GM18505 (cell line): ENCODE results near the gene CRY2.

Experiments
- ATAC-seq: cut with Tn5 transposase; IDR thresholded peaks from one replicate; pipeline ENCODE4 v1.9.1; 2021; ENCODE audit not compliant: unreplicated experiment
- POLR2A ChIP-seq: IDR thresholded peaks from 4 replicates; pipeline ENCODE4 v1.6.1; 2011; ENCODE audit warnings: borderline replicate concordance; ENCODE audit not compliant: insufficient read depth, insufficient read length; ENCODE audit errors: extremely low read depth

Gene CRY2

GRCh38 chr11:45906965-45907611 is 59.8 kb downstream of the CRY2 start, which contains the start of gene FREY1:
TSS of gene FREY1 (minus strand) at chr11:45907271. CDS start at chr11:45907245, 26 bp downstream.
- ATAC-seq = no peak
- no peak for TF ChIP-seq POLR2A

GRCh38 chr11:45907911-45908370 is 60.7 kb downstream of the CRY2 start:
- no peak for ATAC-seq
- TF ChIP-seq POLR2A = no peak

DNA sequence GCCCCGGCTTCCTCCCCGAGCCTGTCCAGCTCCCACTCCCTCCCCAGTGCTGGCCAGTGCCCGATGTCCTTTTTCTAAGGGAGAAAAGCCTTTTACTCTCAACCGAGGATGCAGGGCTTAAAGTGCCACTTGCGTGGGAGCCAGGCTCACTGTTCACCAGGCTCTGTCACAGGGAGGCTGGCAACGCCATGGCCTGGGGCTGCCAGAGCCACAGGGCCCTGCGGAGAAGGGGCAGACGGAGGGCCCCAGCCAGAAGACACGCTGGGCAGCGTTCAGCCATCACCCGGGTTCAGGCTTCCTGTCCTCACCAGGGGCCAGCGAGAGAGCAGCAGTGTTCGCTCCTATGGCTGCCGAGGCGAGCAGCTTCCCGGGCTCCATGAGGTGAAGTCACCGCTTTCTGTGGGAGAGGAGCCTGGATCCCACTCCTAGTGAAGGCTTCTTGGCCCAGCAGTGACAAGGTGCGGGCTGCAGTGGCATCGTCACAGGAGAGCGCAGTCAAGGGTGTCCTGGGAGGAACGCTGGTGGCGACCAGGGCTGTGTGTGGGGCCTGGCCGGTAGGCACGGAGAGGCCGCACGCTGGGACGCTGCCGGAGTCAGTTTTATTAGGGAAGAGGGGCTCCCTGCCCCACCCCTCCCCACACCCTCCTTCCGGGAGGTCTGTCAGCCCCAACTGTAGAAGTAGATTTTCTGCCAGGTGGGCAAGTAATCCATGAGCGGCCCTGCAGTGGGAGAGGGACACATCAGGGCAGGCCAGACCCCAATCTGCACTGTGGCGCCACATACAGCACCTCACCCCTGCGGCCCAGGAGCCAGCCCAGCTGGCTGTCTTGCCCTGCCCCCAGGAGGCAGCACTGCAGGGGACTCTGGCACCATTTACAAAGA is 62.6 kb downstream of the CRY2 start:
- no peak for ATAC-seq
- TF ChIP-seq POLR2A = no peak

- no peak for TF ChIP-seq POLR2A
- no peak for ATAC-seq
Measured at GRCh38 chr11:45910623-45911022, 63.3 kb downstream of the CRY2 start.

DNA sequence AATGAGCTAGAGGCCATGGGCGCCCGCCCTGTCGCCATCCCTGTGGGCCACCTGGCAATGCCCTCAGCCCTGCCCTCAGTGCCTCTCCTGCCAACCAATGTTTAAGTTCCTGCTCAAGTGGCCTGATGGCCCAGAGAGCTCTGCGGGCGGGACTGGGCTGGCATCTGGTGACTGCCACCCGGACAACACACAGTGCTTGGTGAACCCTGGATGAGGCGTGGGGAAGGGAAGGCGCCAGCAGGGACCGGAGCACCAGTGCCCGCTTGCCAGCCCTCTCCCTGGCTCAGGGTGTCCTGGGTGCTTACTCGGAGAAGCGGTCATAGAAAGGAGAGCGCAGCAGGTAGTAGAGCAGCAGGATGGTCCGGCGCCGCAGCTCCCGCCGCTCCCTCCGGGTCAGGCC is 66.2 kb downstream of the CRY2 start:
- no peak for ATAC-seq
- no peak for TF ChIP-seq POLR2A

DNA sequence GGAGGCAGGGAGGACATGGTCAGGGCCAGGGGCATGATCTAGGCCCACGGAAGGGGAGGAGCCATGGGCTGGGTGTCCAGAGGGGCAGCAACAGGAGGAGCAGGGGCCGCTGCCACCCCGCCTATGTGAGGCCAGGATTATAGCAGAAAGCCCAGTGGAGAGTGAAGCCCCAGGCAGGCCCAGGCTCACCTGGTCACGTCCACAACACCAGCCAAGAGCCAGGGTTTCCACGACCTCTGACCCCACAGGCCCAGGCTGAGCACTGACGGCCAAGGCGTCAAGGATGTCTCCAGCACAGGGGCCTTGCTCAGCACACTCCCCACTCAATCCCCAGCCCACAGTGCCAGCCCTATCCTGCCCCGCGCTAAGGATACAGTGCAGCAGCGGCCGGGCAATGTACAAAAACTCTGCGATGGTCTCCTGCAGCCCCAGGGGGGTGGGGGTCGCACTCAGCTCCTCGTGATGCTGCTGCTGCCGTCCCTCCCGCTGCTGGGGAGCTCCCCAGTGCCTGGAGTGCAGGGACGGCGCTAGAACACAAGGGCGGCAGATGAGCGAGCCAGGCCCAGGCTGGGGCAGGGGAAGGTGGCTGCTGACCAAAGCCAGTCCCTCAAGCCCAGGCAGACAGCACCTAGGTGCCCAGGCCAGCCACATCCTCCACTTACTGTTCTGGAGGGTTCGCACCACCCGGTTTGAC is 66.8 kb downstream of the CRY2 start:
- no peak for ATAC-seq

GRCh38 chr11:45915446-45915845 is 68.2 kb downstream of the CRY2 start:
- ATAC-seq = no peak
- no peak for TF ChIP-seq POLR2A

More for the DNA sequence above, 66.8 kb downstream of the CRY2 start:
- no peak for TF ChIP-seq POLR2A

DNA sequence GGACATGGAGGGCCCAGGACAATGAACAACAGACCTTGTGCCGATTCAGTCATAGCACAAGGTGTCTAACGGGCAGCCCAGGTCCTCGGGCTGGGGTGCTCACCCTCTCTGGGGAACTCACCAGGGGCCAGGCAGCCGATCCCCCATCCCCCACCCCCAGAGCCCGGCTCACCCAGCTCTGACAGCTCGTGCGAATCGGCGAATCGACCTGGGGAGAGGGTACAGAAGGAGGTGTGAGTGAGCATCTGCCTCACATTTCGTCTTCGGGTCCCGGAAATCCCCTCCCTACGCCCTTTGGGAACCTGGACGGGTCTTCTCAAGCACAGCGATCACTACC is 70.0 kb downstream of the CRY2 start:
- TF ChIP-seq POLR2A = no peak
- ATAC-seq = no peak

GRCh38 chr11:45917623-45918330 is 70.5 kb downstream of the CRY2 start, which contains the start of gene PEX16:
TSS of gene PEX16 (minus strand) at chr11:45917877. CDS start at chr11:45917811, 66 bp downstream.
- peak; percentile 86 for ATAC-seq
- TF ChIP-seq POLR2A = peak; percentile 91

DNA sequence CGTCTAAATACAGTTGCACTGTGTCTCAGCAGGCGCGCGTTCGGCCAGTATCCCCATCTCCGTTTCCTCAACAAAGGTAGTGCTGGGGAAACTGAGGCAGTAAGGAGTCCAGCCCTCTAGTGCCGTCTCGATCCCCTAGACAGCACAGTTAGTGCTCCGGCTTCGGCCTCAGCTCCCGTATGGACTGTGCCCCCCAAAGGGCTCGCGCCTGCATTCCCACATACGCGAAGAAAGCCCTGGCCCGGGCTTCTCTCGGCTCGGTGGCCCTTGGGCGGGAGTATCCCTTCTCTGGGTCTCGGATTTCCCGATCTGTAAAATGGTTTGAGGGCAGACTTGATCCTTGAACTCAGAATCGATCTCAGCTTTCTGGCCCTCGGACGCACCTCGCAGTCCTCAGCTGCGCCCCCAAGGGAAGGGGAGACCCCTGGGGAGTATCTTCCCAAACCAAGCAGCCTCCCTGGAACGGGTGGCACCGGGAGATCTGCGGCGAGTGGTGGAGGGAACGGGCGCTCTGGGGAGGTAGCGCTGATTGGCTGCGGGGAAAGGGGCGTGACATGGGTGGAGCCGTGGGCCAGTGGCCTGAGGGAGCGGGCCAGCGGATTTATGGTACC is 71.2 kb downstream of the CRY2 start:
- ATAC-seq = peak; percentile 42
- peak; percentile 52 for TF ChIP-seq POLR2A

DNA sequence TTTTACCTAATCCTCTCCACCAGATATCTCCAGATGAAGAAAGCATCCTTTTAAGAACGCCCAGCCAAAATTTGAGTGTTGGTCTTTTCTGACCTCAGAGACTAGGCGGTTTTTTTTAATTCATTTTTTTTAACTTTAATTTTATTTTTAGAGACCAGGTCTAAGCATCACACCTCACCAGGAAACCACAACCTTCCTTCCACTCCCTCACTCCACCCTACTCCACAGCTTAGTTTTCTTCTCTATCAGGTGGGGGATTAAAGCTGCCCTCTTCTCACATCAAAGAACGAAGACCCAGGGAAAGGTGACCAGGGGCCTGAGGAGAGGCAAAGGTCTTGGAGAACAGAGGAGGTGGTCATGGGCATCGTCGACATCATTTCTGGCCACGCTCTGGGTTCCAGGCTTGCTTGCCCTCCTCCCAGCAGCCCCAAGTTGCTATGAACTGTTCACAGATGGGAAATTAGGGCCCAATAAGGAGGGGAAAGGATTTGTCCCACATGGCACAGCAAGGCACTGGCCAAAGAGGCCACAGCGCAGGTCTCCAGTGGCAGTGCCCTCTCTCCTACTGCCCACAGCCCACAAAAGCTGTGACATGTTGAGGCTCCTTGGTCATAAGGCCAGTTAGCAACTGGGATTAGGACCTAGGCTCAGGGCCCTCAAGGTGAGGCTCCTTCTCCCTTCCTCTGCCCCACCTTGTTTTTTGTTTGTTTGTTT is 71.8 kb downstream of the CRY2 start:
- ATAC-seq = no peak

More for the DNA sequence above, 71.8 kb downstream of the CRY2 start:
- TF ChIP-seq POLR2A = peak; percentile 7
